ENCODE measurements around the gene MLST8. TPM values are rescaled to one million over a fixed set of nuclear protein-coding genes. Genes with fewer than 3 reads are reported as not detected.

The MLST8 gene
- total and polyA plus RNA-seq, 2 of the 8 experiments (the other 6 are each of a cell fraction or from before 2014, with no cell fraction given) = 67.6 to 321 TPM

DNA sequence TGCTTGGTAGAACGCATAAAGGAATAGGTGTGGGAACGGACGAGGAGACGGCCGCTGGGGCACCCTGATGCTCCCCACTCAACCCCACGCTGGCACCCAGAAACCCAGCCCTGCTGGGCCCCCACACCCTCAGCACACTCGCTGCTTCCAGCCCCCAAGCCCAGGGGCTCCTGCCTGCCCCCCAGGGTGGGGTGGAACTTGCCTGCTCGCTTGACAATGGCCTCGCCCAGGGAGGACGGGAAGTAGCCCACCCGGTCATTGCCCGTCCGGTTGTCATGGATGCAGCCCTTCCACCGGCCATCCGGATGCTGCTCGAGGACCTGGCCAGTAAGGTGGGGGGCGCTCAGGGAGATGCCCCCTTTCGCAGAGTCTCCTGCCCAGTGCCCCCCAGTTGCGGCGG is 18.7 kb upstream of the MLST8 start:
- Histone ChIP-seq H3K23me2 (ENCODE audit: low read depth, low read length) (peaks cover 2% of the 10 kb centered on the region; the same call in 1 of the 2 replicates), H3K18ac (ENCODE audit: extremely low read depth, low read length) (no peak overlapping the region), H4K8ac (ENCODE audit: extremely low read depth, insufficient read depth, low read length) (peak overlapping the region; percentile 51; the same call in 1 of the 2 replicates), H3K4ac (replicated peaks; ENCODE audit: insufficient read length, low read depth, low read length) (no peak overlapping the region), H3K4me2 (ENCODE audit: insufficient read depth in 1 of 2, low read depth in 2 of 2, low read length in 2 of 2) (no peak overlapping the region), H3K79me1 (ENCODE audit: low read depth, low read length) (no peaks in the 10 kb centered on the region), H3K9ac (replicated peaks in 1 of 4; ENCODE audit: extremely low read depth in 1 of 4, low read depth in 3 of 4, low read length in 3 of 4) (no peak overlapping the region), H3K23ac (ENCODE audit: insufficient read length) (no peak overlapping the region), H2AK5ac (ENCODE audit: low read depth, low read length) (no peak overlapping the region), H4K5ac (ENCODE audit: insufficient read length, low read depth, low read length) (no peak overlapping the region), H4K91ac (replicated peaks; ENCODE audit: insufficient read length, low read length) (no peak overlapping the region), H3K14ac (ENCODE audit: insufficient read length) (no peak overlapping the region), H3K56ac (replicated peaks; ENCODE audit: insufficient read length, low read depth, low read length) (no peak overlapping the region), H2BK20ac (ENCODE audit: low read length) (no peak overlapping the region), H3K27me3 (replicated peaks in 1 of 4; ENCODE audit: control insufficient read depth in 3 of 4, extremely low read depth in 1 of 4, insufficient read depth in 3 of 4, low read length in 3 of 4) (no peaks in the 10 kb centered on the region), H2AFZ (ENCODE audit: low read length) (no peak overlapping the region), H3K27ac (ENCODE audit: low read depth, low read length) (no peak overlapping the region), H2BK120ac (replicated peaks; ENCODE audit: low read depth, low read length) (no peak overlapping the region), H2BK12ac (ENCODE audit: low read depth, low read length) (no peak overlapping the region), H3K9me3 (ENCODE audit: insufficient read depth in 2 of 2, low read depth in 1 of 2, low read length in 1 of 2) (no peaks in the 10 kb centered on the region), H3K4me3 (ENCODE audit: extremely low read depth in 1 of 4, insufficient read depth in 2 of 4, low read depth in 3 of 4, low read length in 4 of 4) (no peak overlapping the region), H3K79me2 (ENCODE audit: control insufficient read depth in 1 of 2, insufficient read depth in 2 of 2, low read length in 2 of 2) (no peaks in the 10 kb centered on the region), H3K36me3 (ENCODE audit: control insufficient read depth in 2 of 4, insufficient read depth in 4 of 4, low read length in 3 of 4) (peaks cover 0 to 4% (median 0%) of the 10 kb centered on the region in 4 experiments; a peak in 1 of 8 replicates), H3K4me1 (replicated peaks in 1 of 4; ENCODE audit: control insufficient read depth in 3 of 4, insufficient read depth in 4 of 4, low read length in 3 of 4) (peaks cover 0 to 5% (median 2%) of the 10 kb centered on the region in 4 experiments; a peak in 4 of 7 replicates), H4K20me1 (replicated peaks in 1 of 2; ENCODE audit: control insufficient read depth in 1 of 2, insufficient read depth in 2 of 2, low read length in 2 of 2) (peaks cover 0 to 6% of the 10 kb centered on the region in 2 experiments), H2BK5ac (ENCODE audit: low read depth, low read length) (no peak overlapping the region), H2BK15ac (ENCODE audit: low read length) (no peak overlapping the region)
- FAIRE-seq (no peak), DNase-seq (ENCODE audit: low read depth in 1 of 2, low spot score in 2 of 2) (no peak)
- 94% methylated on average over 15 of the region's 20 CpGs; no CpG with 5 or more reads in 1 of the 2 experiments for WGBS, 2 experiments (ENCODE audit: extremely low coverage in 1 of 2, insufficient coverage in 1 of 2, insufficient read length in 1 of 2, insufficient replicate concordance in 2 of 2, low coverage in 1 of 2, low lambda C conversion rate in 2 of 2, missing lambda C conversion rate in 1 of 2)
- POLR2A ChIA-PET (ENCODE audit: partially characterized antibody) = interaction anchor here (0.6 to 4.9 kb wide), 3 partner anchors 14 to 62 kb away, joined by 3 to 17 read pairs (median 3); no protein-coding TSS in a partner anchor
- CTCF ChIA-PET (ENCODE audit: partially characterized antibody) = interaction anchor here (1.6 to 2.1 kb wide), 2 partner anchors 8 to 20 kb away, joined by 4 to 9 read pairs; no protein-coding TSS in a partner anchor
- TF ChIP-seq BCL11A (IDR thresholded peaks at IDR 0.05; ENCODE audit: low read depth in 2 of 2, low read length in 2 of 2) = no peak
- no peak for TF ChIP-seq EP300 (IDR thresholded peaks at IDR 0.05; ENCODE audit: borderline replicate concordance in 1 of 2, low read depth in 2 of 2, low read length in 2 of 2)
- TF ChIP-seq RXRA (IDR thresholded peaks at IDR 0.05; ENCODE audit: insufficient read depth, low read depth, low read length) = no peak
- TF ChIP-seq SP2 (IDR thresholded peaks at IDR 0.05; ENCODE audit: low read length) = no peak
- TF ChIP-seq CHD2 (IDR thresholded peaks at IDR 0.05; ENCODE audit: low read length) = no peak
- TF ChIP-seq, protein P1, sequence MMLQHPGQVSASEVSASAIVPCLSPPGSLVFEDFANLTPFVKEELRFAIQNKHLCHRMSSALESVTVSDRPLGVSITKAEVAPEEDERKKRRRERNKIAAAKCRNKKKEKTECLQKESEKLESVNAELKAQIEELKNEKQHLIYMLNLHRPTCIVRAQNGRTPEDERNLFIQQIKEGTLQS (IDR thresholded peaks at IDR 0.05; ENCODE audit: insufficient read depth, low read depth, low read length) = no peak
- no peak for TF ChIP-seq POLR2A (IDR thresholded peaks at IDR 0.05; ENCODE audit: control extremely low read depth in 1 of 2, low read depth in 2 of 2, low read length in 2 of 2)
- no peak for TF ChIP-seq ASH2L (IDR thresholded peaks at IDR 0.05; ENCODE audit: low read length)

Measured in H1 (cell line).